DOHH2 (cell line): ENCODE measurements around the gene CCDC102A.

Experiments used
- H3F3A ChIP-seq: fragments of 200-600 bp; sonication (generic), shearing (Covaris generic); 2 replicates; pipeline ENCODE4 v1.6.0; 2016; ENCODE audit warnings: antibody characterized with exemption, mild to moderate bottlenecking; ENCODE audit not compliant: control insufficient read depth, insufficient read depth
- H3K27ac ChIP-seq: fragments of 200-600 bp; sonication (generic); 2 replicates; pipeline ENCODE4 v1.5.1; 2014; ENCODE audit warnings: low read depth, mild to moderate bottlenecking, low read length, moderate library complexity
- H3K27me3 ChIP-seq: fragments of 200-600 bp; sonication (generic); 2 replicates; pipeline ENCODE4 v1.6.1; 2014; ENCODE audit warnings: mild to moderate bottlenecking, low read length, mixed read lengths; ENCODE audit not compliant: control insufficient read depth
- H3K36me3 ChIP-seq: fragments of 200-600 bp; sonication (generic); 2 replicates; pipeline ENCODE4 v1.6.1; 2014; ENCODE audit warnings: mild to moderate bottlenecking, low read length, moderate library complexity, mixed read lengths; ENCODE audit not compliant: control insufficient read depth
- H3K4me1 ChIP-seq: fragments of 200-600 bp; sonication (generic); 2 replicates; pipeline ENCODE4 v1.6.1; 2014; ENCODE audit warnings: mild to moderate bottlenecking, low read length, mixed read lengths; ENCODE audit not compliant: control insufficient read depth
- H3K4me2 ChIP-seq: fragments of 200-600 bp; sonication (generic); 2 replicates; pipeline ENCODE4 v1.6.0; 2014; ENCODE audit warnings: mild to moderate bottlenecking, low read length, moderate library complexity
- H3K4me3 ChIP-seq: fragments of 200-600 bp; sonication (generic); 2 replicates; pipeline ENCODE4 v1.5.1; 2014; ENCODE audit warnings: mild to moderate bottlenecking, low read length, mixed read lengths
- H3K79me2 ChIP-seq: fragments of 200-600 bp; sonication (generic); 2 replicates; pipeline ENCODE4 v1.6.1; 2014; ENCODE audit warnings: mild to moderate bottlenecking, low read length, mixed read lengths; ENCODE audit not compliant: control insufficient read depth
- H3K9me2 ChIP-seq: fragments of 200-600 bp; sonication (generic); replicated peaks from 2 replicates; pipeline ENCODE4 v1.6.1; 2014; ENCODE audit warnings: mild to moderate bottlenecking, low read length, mixed read lengths; ENCODE audit not compliant: control insufficient read depth
- H3K9me3 ChIP-seq: fragments of 200-600 bp; sonication (generic); 2 replicates; pipeline ENCODE4 v1.6.1; 2014; ENCODE audit warnings: antibody characterized with exemption, low read length, mixed read lengths; ENCODE audit not compliant: control insufficient read depth, insufficient read depth
- H4K20me1 ChIP-seq: fragments of 200-600 bp; sonication (generic); 2 replicates; pipeline ENCODE4 v1.6.0; 2014; ENCODE audit warnings: low read depth, mild to moderate bottlenecking, antibody characterized with exemption, low read length, moderate library complexity; ENCODE audit not compliant: control insufficient read depth, insufficient read depth
- CTCF ChIP-seq: fragments of 200-600 bp; sonication (generic); IDR thresholded peaks from one replicate; pipeline ENCODE4 v1.5.1; 2014; ENCODE audit warnings: antibody characterized with exemption, mild to moderate bottlenecking, low read depth, low read length; ENCODE audit not compliant: poor library complexity, severe bottlenecking
- EZH2phosphoT487 ChIP-seq: fragments of 200-600 bp; sonication (generic); IDR thresholded peaks from 2 replicates; pipeline ENCODE4 v1.6.1; 2017; ENCODE audit warnings: borderline replicate concordance, mild to moderate bottlenecking, antibody characterized with exemption, low read length, moderate library complexity, mixed read lengths

CCDC102A gene

GRCh38 chr16:57507136-57508034 lies 29.0 kb downstream of the CCDC102A start:
- H3K4me3 ChIP-seq = no peak overlapping the region
- no peaks in the 10 kb centered on the region for H3F3A ChIP-seq
- no peaks in the 10 kb centered on the region for H3K36me3 ChIP-seq
- TF ChIP-seq CTCF = no peak
- no peak for TF ChIP-seq EZH2phosphoT487
- no peak overlapping the region for H3K27ac ChIP-seq
- H3K9me3 ChIP-seq = no peaks in the 10 kb centered on the region
- peaks cover 47% of the 10 kb centered on the region for H3K27me3 ChIP-seq
- no peak overlapping the region for H3K4me2 ChIP-seq
- H4K20me1 ChIP-seq = no peaks in the 10 kb centered on the region
- no peaks in the 10 kb centered on the region for H3K79me2 ChIP-seq
- no peaks in the 10 kb centered on the region for H3K4me1 ChIP-seq
- H3K9me2 ChIP-seq = no peaks in the 10 kb centered on the region

- no peak for TF ChIP-seq CTCF
- TF ChIP-seq EZH2phosphoT487 = no peak
- Histone ChIP-seq H3K4me3 (no peak overlapping the region), H3K27me3 (peaks cover 50% of the 10 kb centered on the region), H3F3A (no peaks in the 10 kb centered on the region), H4K20me1 (no peaks in the 10 kb centered on the region), H3K79me2 (no peaks in the 10 kb centered on the region), H3K36me3 (no peaks in the 10 kb centered on the region), H3K27ac (no peak overlapping the region), H3K4me2 (no peak overlapping the region), H3K9me3 (no peaks in the 10 kb centered on the region), H3K9me2 (no peaks in the 10 kb centered on the region), H3K4me1 (no peaks in the 10 kb centered on the region)
These were observed 31.2 kb downstream of the CCDC102A start for GRCh38 chr16:57505169-57505568.

- H3K4me2 ChIP-seq = no peak overlapping the region
- H3K36me3 ChIP-seq = no peaks in the 10 kb centered on the region
- no peaks in the 10 kb centered on the region for H3F3A ChIP-seq
- H3K27ac ChIP-seq = no peak overlapping the region
- TF ChIP-seq CTCF (no peak), EZH2phosphoT487 (no peak)
- H4K20me1 ChIP-seq = no peaks in the 10 kb centered on the region
- no peaks in the 10 kb centered on the region for H3K79me2 ChIP-seq
- no peaks in the 10 kb centered on the region for H3K9me2 ChIP-seq
- H3K4me1 ChIP-seq = no peaks in the 10 kb centered on the region
- H3K4me3 ChIP-seq = no peak overlapping the region
- H3K9me3 ChIP-seq = no peaks in the 10 kb centered on the region
- peaks cover 51% of the 10 kb centered on the region for H3K27me3 ChIP-seq
These were observed 31.9 kb downstream of the CCDC102A start for GRCh38 chr16:57504491-57504890.
